Right atrium auricular region (tissue), 2 donors: Measurements from ENCODE around the gene MLYCD. TPM values are rescaled to one million over a fixed set of nuclear protein-coding genes. Genes with fewer than 3 reads are reported as not detected.
A peak's percentile ranks its signal among the peaks of the same experiment; 100 is the strongest.

Experiments
- DNase-seq: peaks from one replicate; pipeline ENCODE4 v3.0.0-alpha.2; 2019; ENCODE audit warnings: low spot score
- H3K27ac ChIP-seq, 2 donors: fragments of 200-600 bp; sonication (generic); 1 replicate in 1 of 2; 2 replicates in 1 of 2; pipeline ENCODE4 v1.5.1; 2016 to 2019
- H3K27me3 ChIP-seq, 2 donors: fragments of 200-600 bp; sonication (generic); one replicate each; pipeline versions ENCODE4 v1.5.1 to v1.6.0; 2017 to 2019
- H3K36me3 ChIP-seq: fragments of 200-600 bp; sonication (generic); one replicate; pipeline ENCODE4 v1.5.1; 2016
- H3K4me1 ChIP-seq, 2 donors: fragments of 200-600 bp; sonication (generic); one replicate each; pipeline versions ENCODE4 v1.5.1 to v1.6.0; 2017 to 2019
- H3K4me3 ChIP-seq, 2 donors: fragments of 200-600 bp; sonication (generic); 1 replicate in 1 of 2; 2 replicates in 1 of 2; pipeline ENCODE4 v1.5.1; 2017 to 2019; ENCODE audit warnings: mild to moderate bottlenecking in 1 of 2, moderate library complexity in 1 of 2
- H3K9me3 ChIP-seq, 2 donors: fragments of 200-600 bp; sonication (generic); one replicate each; pipeline ENCODE4 v1.5.1; 2019
- CTCF ChIP-seq, 2 donors: fragments of 200-600 bp; sonication (generic); IDR thresholded peaks; one replicate each; pipeline ENCODE4 v1.5.1; 2019; ENCODE audit warnings: antibody characterized with exemption in 2 of 2
- total RNA-seq, 2 donors: library from RNA; depleted of rRNA; stranded (reverse); fragments of >200 nt; gene quantifications; one replicate each; pipeline ENCODE4 v1.1.0, GENCODE V29; 2016

MLYCD gene
- total RNA-seq, 2 donors from 2014 or later = 22.0 to 37.0 TPM

DNA sequence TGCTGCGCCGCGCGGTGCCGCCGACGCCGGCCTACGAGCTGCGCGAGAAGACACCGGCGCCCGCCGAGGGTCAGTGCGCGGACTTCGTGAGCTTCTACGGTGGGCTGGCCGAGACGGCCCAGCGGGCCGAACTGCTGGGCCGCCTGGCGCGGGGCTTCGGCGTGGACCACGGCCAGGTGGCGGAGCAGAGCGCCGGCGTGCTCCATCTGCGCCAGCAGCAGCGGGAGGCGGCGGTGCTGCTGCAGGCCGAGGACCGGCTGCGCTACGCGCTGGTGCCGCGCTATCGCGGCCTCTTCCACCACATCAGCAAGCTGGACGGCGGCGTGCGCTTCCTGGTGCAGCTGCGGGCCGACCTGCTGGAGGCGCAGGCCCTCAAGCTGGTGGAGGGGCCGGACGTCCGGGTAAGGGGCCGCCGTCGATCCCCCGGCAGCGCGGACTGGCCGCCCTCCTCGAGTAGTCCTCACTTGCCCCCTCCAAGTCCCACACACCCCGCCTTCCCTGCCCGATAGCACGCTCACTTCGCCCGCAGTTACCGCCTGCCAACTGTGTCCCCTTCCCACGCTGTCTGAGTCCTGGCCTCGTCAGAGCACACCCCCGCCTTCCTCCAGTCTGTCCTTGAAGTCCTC, 470 bp downstream of the MLYCD start:
- peaks cover 0 to 46% of the 10 kb centered on the region in 2 donors for H3K4me1 ChIP-seq
- no peak for DNase-seq
- no peaks in the 10 kb centered on the region for H3K36me3 ChIP-seq
- no peak for TF ChIP-seq CTCF (IDR thresholded peaks at IDR 0.05)
- H3K27ac ChIP-seq = peak overlapping the region; percentile 88 to 99
- H3K9me3 ChIP-seq = no peaks in the 10 kb centered on the region
- peak overlapping the region; percentile 86 to 94 for H3K4me3 ChIP-seq
- no peaks in the 10 kb centered on the region for H3K27me3 ChIP-seq

DNA sequence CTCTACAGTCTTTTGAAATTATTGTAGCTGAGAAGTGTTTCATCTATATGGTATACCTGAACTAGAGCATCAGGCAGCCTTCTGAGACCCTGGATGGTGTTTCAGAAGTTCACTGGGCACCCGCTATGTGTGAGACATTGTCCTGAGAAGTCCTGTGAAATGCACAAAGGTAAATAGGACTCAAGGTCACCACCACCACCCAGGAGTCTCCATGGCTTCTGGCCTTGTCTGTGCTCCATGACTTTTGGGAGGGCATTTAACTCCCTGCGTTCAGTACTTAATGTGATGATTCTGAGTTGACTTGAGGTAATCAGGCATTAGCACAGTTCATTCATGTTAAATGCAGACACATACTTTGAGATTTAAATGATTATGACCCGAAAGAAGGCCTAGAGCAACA, 1.1 kb downstream of the MLYCD start:
- Histone ChIP-seq H3K36me3 (no peaks in the 10 kb centered on the region), H3K4me3 (peak overlapping the region; percentile 86 to 94), H3K9me3 (no peaks in the 10 kb centered on the region), H3K27me3 (no peaks in the 10 kb centered on the region), H3K4me1 (peaks cover 0 to 52% of the 10 kb centered on the region in 2 donors), H3K27ac (peak overlapping the region; percentile 88 to 99)
- no peak for TF ChIP-seq CTCF (IDR thresholded peaks at IDR 0.05)
- no peak for DNase-seq

DNA sequence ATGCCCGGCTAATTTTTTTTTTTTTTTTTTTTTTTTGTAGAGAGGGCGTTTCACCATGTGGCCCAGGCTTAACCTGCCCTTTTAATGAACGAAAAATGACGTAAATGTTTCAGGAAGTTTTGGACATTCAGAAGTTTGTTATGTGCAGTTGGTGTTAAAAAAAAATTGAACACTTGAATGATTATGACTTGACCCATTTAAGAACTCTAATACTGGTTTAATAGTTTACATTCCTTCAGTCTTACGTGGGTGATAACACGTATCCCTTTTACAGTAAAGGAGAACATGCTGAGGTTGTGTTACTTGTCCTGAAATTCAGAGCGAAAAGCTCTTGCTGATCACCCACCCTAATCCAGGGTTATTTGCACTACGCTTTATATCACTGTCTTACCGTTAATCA, 1.7 kb downstream of the MLYCD start:
- Histone ChIP-seq H3K27ac (peak overlapping the region; percentile 88 to 99), H3K36me3 (no peaks in the 10 kb centered on the region), H3K4me1 (peaks cover 0 to 58% of the 10 kb centered on the region in 2 donors), H3K4me3 (peak overlapping the region; percentile 86 to 94), H3K27me3 (no peaks in the 10 kb centered on the region), H3K9me3 (no peaks in the 10 kb centered on the region)
- no peak for TF ChIP-seq CTCF (IDR thresholded peaks at IDR 0.05)
- no peak for DNase-seq

DNA sequence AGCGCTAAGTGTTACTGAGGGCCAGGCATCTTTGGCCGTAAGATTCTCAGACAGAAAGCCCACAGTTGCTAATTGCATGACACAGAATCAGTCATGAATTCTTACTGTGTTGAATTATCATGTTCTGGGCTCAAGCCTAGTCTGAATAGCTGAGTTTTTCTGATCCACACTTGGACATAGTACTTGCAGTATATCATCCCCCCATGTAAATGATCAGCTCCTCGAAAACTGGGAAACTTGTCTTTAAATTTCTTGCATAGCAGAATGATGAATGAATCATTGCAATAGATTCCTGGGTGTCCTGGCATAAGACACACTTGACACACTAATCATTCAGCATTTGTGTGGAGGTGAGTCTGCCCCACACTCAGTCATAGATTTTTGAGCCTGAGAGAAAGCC, 2.2 kb downstream of the MLYCD start:
- Histone ChIP-seq H3K27ac (peak overlapping the region; percentile 88 to 99), H3K9me3 (no peaks in the 10 kb centered on the region), H3K27me3 (no peaks in the 10 kb centered on the region), H3K4me3 (peak overlapping the region; percentile 28 to 94), H3K36me3 (no peaks in the 10 kb centered on the region), H3K4me1 (peaks cover 0 to 64% of the 10 kb centered on the region in 2 donors)
- no peak for DNase-seq
- no peak for TF ChIP-seq CTCF (IDR thresholded peaks at IDR 0.05)

- H3K27ac ChIP-seq = peak overlapping the region; percentile 77 to 99
- peaks cover 19% of the 10 kb centered on the region for H3K36me3 ChIP-seq
- peak; percentile 78 for DNase-seq
- no peak overlapping the region for H3K4me3 ChIP-seq
- peaks cover 0 to 69% of the 10 kb centered on the region in 2 donors for H3K4me1 ChIP-seq
- no peaks in the 10 kb centered on the region for H3K27me3 ChIP-seq
- no peak for TF ChIP-seq CTCF (IDR thresholded peaks at IDR 0.05)
- H3K9me3 ChIP-seq = no peaks in the 10 kb centered on the region
Measured at GRCh38 chr16:83903751-83904150, 4.8 kb downstream of the MLYCD start.

DNA sequence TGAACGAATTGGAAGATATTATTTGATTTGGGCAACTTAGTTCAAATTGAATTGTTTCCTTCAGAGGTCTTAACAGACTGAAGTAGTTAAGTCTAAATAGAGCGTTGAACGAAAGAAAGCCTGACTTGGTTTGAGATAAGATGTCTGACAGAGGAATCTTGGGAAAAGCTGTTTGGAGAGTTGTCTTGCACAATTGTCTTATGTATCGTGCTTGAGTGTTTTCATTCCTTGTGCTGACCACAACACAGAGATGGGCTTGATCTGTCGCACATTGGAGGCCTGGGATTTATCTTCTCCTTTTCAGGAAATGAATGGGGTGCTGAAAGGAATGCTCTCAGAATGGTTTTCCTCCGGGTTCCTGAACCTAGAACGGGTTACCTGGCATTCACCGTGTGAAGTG, 7.8 kb downstream of the MLYCD start:
- Histone ChIP-seq H3K27me3 (no peaks in the 10 kb centered on the region), H3K36me3 (peaks cover 42% of the 10 kb centered on the region), H3K9me3 (no peaks in the 10 kb centered on the region), H3K27ac (peak overlapping the region in 1 of 2 donors; percentile 50), H3K4me1 (peaks cover 0 to 51% of the 10 kb centered on the region in 2 donors), H3K4me3 (no peak overlapping the region)
- TF ChIP-seq CTCF (IDR thresholded peaks at IDR 0.05) = no peak
- DNase-seq = no peak
